Stimulated activated CD4-positive, alpha-beta T cell treated with anti-CD3 and anti-CD28 coated beads, Interleukin-1b, Interleukin-23, amount 100 ng/mL, for 4 hours (primary cell): ENCODE measurements around the gene LRP1.
A peak's percentile ranks its signal among the peaks of the same experiment; 100 is the strongest.

Experiments
- DNase-seq, 2 donors: peaks; one replicate each; pipeline ENCODE4 v3.0.0-alpha.2; 2020; ENCODE audit warnings: low read depth in 2 of 2

LRP1 gene

DNA sequence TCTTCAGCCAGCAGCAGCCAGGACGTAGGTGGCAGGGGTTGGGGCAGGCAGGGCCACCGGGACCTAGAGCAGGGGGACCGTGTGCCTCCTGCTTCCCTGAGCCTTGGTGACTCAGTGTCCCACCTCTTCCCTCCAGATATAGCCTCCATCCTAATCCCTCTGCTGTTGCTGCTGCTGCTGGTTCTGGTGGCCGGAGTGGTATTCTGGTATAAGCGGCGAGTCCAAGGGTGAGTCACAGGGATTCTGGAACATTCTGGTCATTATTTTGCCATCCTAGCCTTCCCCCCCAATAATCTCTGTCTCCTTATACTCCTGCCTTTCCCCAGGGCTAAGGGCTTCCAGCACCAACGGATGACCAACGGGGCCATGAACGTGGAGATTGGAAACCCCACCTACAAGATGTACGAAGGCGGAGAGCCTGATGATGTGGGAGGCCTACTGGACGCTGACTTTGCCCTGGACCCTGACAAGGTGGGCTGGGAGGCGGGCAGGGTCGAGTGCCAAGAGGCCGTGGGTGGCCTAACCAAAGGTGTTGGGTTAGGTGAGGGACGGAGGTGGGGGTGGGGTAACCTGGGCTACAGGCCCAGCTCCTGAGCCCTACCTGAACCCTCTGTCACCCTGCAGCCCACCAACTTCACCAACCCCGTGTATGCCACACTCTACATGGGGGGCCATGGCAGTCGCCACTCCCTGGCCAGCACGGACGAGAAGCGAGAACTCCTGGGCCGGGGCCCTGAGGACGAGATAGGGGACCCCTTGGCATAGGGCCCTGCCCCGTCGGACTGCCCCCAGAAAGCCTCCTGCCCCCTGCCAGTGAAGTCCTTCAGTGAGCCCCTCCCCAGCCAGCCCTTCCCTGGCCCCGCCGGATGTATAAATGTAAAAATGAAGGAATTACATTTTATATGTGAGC lies 83.8 kb downstream of the LRP1 start:
- DNase-seq = no peak

GRCh38 chr12:57212701-57213057 lies 84.4 kb downstream of the LRP1 start:
- DNase-seq = no peak

DNA sequence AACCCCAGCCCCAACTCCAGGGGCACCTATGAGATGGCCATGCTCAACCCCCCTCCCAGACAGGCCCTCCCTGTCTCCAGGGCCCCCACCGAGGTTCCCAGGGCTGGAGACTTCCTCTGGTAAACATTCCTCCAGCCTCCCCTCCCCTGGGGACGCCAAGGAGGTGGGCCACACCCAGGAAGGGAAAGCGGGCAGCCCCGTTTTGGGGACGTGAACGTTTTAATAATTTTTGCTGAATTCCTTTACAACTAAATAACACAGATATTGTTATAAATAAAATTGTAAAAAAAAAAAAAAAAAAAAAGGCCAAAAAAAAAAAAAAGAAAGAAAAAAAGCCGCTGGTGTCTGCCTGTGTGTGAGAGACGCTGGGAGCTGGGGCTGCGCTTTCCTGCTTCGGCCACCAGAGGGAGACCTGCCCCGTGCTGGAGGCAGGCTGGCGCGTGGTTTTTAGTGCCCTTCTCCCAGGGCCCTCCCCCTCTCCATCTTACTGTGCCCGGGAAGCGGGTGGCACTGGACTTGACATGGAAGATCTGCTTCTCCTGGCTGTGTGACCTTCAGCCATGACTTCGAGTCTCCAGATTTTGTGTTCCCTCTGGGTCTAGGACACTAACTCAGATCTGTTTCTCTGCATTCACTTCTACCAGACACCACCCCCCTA lies 84.9 kb downstream of the LRP1 start:
- peak; percentile 78 to 82 for DNase-seq

GRCh38 chr12:57213763-57214397 lies 85.6 kb downstream of the LRP1 start:
- DNase-seq = no peak

DNA sequence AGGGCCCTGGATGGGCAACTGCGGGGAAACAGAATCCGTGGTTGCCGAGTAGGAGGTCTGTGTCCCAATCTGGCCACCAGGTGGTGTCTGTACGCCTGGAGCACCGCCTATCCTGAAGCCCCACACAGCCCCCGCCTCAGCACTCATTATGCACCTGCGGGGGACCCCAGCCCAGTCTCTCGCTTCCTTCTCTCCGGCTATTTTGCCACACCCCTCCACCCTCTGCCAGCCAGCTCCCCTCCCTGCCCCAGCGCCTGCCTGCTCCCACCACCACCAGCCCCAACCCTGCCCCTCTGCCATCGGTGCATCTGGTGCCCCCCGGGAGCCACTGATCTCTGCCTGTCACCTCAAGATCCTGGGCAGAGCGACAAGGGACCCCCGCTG lies 86.1 kb downstream of the LRP1 start:
- DNase-seq = peak; percentile 57 to 62

DNA sequence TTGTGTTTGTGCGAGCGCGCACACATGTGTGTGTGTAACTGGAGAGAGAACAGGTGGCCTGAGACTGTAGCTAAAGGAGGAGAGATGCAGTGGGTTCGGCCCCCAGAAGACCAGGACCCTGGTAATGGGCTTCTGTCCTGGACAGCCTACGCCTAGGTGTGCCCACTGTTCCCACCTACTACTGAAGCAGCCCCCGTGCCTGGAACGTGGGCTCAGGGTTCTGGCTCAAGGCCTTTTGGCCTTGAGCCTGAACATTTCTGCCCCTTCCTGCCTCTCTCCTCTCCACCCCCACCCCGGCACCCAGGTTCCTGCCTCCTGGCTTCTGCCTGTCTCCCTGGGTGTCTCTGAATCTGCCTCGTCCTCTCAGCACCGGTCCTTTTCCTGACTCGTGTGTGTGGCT lies 86.8 kb downstream of the LRP1 start:
- no peak for DNase-seq

DNA sequence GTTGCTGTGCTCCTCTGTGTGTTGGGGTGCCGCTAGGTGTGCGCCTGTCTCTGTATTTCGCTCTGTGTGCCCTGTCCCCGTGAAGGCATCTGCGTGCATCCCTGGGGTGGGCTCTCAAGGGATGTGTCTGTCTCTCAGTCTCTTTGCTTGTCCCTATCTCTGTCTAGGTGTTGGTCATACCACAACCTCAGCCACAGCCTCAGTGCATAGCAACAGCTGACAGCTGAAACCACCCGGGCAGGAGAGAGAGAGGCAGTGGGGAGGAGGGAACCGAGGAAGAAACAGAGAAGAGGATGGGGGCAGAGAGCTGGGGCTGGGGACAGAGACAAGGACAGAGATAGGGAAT lies 87.4 kb downstream of the LRP1 start:
- DNase-seq = no peak

DNA sequence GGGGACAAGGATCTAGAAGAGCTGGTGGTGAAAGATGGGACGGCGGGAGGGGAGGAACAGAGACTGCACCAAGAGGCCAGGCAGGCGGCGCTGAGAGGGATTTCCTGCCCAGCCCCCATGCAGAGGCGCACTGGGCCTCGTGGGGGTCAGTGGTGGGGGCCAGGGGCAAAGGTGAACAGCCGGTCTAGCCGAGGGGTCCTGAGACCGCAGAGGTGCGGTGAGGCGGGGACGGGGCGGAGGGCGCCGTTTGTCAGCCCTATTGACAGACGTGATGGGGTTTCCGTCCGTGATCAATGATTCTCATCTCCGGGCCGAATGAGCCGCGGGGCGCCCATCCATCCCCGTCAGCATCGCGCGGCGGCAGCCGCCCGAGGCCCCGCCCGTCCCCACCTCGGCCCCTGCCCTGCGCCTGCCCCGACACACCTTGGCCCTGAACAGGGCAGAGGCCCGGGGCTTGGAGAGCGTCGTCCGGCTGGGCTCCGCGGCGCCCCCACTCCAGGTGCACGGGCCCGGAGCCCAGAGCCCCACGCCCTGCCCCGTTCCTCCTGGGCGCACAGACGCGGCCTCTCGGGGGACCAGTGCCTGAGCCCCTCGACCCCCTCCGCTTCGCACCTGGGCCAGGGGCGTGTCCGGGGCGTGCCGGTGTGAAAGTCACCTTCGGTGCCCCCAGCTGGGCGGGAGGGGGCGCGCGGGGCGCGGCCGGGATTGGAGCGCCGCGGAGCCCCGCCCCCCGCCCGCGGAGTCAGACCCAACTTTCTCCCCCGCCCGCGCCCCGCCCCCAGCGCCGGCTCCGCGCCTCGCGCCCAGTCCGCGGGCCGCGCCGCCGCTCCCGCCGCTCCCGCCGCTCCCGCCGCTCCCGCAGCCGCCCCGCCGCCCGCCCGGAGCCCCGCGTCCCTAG lies 88.0 kb downstream of the LRP1 start, which contains the start of gene NXPH4:
TSS of gene NXPH4 (plus strand) at position 781 of the 898 bp plus-strand sequence. CDS start 176 bp downstream, outside the sequence.
- DNase-seq = peak; percentile 58 to 71

GRCh38 chr12:57216921-57217879 lies 88.9 kb downstream of the LRP1 start:
- DNase-seq = no peak

DNA sequence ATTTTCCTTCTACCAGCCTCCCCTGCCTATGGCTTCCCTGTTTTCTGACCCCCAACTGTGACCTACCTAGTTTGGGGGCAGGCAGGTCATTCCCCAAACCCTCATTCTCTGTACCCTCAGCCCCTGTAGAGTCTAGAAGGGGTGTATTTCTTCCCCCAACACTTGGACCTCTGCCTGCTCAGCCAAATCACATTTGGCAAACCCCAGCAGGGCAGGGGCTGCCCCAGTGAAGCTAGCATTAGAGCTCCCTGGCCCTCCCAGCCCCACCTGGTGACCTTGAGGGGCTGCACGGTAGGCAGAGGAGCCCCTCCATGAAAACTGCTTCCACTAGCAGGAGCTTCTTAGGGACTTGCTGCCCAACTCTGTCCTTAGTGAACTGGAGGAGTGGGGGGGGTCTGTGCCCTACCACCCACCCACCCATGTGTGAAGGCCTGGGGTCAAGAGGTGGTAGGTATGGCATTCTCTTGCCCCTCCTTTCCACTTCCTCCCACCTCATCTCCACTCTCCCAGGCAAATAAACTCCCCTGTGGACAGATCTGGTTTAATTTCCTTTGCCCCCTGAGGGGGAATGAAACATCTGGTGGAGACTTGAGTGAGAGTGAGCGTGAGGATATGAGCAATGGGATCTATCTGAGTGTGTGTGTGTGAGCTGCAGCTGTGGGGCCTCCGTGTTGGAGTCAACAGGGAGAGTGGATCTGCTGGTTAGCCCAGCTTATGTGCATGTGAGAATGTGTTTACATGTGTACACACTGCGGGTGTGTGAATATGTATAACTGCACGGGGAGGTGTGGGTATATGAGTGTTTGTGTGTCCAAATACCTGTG lies 90.0 kb downstream of the LRP1 start:
- no peak for DNase-seq

DNA sequence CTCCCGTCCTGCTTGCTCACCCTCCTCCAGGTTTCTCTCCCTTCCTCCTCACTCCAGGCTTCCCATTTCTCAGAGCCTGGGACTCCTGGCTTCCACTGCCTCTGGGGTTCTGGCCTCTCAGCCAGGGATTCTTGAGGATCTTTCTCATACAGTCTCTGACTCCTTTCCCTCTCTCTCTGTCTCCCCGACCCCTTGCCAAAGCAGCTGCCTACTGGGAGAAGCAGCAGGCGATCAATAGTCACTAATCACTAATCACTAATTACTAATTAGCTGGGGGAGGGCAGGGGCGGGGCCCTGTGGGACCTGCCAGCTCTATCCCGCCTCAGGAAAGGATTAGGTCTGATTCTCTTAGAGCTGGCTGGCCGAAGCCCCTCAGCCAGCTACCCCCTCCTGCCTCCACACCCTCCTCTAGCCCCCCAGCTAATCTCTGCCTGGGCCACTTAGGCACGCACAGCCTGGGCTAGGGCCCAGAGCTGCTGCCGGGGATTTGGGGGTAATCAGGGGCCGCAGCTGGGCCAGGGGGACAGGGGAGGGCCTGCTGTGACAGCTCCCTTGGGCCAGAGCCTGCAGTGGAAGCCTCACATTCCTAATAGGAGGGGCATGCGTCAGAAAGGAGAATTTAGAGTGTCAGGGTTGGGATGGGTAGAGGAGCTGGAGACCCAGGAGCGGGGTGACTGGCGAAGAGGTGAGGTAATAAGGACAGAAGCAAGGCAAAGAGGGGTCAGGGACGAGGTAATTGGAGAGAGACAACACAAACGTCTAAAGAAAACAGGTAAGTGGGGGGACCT lies 91.1 kb downstream of the LRP1 start:
- no peak for DNase-seq

DNA sequence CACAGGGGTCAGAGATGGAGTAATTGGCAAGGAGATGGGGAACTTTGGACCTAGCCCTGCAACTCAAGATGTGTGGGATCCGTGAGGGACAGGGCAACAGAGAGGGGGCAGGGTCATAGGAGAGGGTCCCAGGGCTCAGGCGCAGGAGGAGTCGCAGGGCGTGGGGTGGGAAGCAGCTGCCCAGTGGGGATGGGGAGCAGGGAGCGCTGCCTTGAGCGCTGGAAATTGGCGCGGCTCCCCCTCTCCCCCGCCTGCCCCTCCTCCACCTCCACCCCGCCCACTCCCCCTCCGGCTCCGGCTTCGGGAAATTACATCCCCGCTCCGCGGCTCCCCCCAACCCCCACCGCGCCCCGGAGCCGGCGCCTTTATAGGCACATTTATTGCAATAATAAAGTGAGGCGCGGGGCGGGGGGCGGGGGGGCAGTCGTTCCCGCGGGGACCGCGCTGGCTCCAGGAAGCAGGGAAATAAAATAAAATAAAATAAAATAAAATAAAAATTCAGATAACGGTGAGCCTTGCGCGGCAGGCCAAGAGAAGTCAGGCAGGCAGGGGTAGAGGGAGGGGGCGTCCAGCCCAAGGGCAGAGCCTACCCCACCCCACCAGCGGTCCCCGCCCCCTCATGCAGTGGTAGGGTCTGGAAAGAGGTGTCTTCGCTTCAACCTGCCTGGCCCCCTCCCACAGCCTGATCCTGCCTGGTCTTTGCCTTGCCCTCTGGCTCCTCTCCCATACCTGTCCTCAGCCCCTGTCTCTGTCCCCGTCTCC lies 91.9 kb downstream of the LRP1 start:
- no peak for DNase-seq

GRCh38 chr12:57220770-57221168 lies 92.5 kb downstream of the LRP1 start:
- no peak for DNase-seq

DNA sequence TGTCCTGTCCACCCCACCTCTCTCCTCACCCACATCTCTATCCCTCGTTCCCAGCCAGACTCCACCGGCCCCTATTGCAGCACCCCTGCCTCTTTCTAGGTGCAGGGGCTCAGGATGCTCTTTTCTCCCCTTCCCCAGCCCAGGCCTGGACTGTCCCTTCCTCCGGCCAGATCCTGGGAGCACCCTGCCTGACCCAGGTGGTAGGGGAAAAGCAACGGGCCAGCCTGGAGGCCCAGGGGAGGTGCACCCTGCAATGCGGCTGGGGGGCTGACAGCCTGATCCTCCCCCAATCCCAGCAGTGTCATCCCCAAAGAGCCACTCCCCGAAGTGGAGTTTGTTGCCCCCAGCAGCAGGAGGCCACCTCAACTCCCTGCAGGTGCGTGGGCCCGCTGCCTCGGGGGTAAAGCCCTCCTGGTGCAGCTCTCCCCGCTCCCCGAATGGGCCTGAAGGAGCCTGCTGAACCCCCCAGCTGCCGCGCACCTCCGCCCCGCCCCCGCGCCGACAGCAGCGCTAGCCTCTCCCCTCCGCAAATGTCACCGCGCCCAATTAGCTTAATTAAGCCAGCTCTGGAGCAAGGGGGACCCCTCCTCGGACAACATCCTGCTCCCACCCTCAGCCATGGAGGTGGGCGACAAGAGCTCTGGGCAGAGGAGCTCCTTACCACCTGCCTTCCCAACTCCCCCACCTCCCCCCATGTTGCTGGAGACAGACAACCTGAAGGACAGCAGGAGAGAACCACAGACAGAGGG lies 93.1 kb downstream of the LRP1 start:
- no peak for DNase-seq

DNA sequence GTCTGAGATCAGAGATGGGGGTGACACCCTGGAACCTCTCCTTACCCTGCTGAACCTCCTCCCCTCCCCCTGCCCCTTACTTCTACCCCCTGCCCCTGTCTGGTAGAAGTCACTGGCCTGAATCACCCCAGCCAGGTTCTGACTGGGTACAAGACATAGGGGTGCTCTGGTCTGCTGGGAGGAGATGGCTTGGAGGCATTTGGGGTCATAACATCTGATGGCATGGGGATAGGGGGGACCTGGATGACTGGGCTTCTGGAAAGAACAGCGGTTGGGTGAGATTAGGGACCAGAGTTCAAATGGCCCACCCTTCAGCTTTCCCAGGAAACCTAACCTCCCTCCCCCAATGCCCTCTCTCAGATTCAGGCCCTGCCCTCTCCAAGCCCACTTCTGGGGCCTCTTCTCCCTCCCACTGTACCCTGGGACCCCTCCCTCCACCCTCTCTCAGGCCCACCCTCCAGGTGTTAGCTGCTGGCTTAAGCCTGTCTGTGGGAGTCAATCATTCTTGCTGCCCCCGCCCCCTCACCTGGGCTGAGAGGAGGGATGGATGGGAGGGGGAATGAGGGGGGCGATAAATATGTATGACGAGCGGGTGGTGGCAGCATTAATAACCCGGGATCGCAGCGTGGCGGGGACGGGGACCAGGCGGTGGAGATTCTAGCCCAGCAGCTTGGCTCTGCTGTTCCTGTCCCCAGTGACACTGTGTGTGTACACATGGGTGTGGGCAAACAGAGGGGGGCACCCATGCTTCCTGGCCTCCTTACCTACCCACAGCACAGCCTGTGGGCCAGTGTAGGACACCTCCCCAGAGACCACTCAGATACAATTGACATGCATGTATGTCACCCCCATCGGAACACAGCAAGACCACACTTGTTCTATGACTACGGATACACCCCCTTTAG lies 94.3 kb downstream of the LRP1 start:
- DNase-seq = no peak
